ENCODE data around the gene WSB1. TPM values are rescaled to one million over a fixed set of nuclear protein-coding genes. Genes with fewer than 3 reads are reported as not detected.

The WSB1 gene
- total and polyA plus RNA-seq, 9 of the 15 experiments (the other 6 are each of a cell fraction or from before 2014, with no cell fraction given): 22.8 to 229 (median 81.1) TPM

DNA sequence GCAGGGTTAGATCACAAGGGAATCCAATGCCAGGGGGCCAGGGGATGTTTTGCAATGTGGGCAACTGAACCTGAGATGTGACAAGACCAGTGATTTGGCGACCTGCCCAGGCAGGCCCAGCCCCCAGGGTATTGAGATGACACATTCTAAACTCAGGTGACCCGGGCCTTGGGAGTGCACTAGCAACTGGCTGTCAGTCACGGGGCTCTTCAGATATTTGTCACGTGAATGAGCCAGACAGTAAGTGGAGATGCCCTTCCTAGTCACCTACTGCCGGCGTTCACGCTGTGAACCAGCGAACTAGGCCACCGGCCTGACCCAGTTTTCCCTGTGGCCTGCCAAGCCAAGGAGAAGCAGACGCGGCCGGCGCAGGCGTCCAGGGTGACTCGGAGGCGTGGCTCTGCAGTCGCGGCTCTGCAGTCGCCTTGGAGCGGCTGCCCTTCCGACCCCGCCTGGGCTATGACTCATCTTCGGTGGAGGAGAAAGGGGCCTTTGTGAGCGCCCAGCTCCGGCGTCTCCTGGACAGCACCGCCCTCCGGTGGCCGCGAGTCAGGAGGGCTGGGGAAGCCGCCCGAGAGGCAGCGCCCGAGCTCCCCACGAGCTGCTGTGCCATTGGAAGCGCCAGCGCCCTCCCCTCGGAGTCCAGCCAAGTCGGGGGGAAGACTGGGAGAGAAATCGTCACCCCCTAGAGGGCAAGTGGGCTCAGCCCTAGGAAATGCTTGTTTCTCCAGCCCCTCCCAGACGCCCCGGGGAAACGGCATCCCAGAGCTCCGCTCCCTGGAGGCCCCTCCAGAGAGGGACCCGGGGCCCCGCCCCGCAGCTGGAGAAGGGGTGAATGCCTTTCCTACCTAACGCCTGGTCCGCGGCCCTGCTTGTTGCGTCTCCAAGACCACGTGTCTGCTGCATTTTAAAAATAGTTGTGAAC, 38.8 kb downstream of the WSB1 start (continued):
- TF ChIP-seq, protein P1, sequence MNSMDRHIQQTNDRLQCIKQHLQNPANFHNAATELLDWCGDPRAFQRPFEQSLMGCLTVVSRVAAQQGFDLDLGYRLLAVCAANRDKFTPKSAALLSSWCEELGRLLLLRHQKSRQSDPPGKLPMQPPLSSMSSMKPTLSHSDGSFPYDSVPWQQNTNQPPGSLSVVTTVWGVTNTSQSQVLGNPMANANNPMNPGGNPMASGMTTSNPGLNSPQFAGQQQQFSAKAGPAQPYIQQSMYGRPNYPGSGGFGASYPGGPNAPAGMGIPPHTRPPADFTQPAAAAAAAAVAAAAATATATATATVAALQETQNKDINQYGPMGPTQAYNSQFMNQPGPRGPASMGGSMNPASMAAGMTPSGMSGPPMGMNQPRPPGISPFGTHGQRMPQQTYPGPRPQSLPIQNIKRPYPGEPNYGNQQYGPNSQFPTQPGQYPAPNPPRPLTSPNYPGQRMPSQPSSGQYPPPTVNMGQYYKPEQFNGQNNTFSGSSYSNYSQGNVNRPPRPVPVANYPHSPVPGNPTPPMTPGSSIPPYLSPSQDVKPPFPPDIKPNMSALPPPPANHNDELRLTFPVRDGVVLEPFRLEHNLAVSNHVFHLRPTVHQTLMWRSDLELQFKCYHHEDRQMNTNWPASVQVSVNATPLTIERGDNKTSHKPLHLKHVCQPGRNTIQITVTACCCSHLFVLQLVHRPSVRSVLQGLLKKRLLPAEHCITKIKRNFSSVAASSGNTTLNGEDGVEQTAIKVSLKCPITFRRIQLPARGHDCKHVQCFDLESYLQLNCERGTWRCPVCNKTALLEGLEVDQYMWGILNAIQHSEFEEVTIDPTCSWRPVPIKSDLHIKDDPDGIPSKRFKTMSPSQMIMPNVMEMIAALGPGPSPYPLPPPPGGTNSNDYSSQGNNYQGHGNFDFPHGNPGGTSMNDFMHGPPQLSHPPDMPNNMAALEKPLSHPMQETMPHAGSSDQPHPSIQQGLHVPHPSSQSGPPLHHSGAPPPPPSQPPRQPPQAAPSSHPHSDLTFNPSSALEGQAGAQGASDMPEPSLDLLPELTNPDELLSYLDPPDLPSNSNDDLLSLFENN (IDR thresholded peaks at IDR 0.05; ENCODE audit: low read depth in 2 of 2, low read length in 2 of 2): 0 out of 4 replicates have a peak, but pooled peaks of 1 of the 2 experiments have one; percentile 18
- TF ChIP-seq, protein P2, sequence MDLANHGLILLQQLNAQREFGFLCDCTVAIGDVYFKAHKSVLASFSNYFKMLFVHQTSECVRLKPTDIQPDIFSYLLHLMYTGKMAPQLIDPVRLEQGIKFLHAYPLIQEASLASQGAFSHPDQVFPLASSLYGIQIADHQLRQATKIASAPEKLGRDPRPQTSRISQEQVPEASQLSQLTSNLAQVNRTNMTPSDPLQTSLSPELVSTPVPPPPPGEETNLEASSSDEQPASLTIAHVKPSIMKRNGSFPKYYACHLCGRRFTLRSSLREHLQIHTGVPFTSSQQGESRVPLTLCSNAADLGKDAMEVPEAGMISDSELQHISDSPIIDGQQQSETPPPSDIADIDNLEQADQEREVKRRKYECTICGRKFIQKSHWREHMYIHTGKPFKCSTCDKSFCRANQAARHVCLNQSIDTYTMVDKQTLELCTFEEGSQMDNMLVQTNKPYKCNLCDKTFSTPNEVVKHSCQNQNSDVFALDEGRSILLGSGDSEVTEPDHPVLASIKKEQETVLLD (IDR thresholded peaks at IDR 0.05): no peak
- TF ChIP-seq NR3C1 (CRISPR knock-in tag; IDR thresholded peaks at IDR 0.05): no peak
- TF ChIP-seq, protein P3, sequence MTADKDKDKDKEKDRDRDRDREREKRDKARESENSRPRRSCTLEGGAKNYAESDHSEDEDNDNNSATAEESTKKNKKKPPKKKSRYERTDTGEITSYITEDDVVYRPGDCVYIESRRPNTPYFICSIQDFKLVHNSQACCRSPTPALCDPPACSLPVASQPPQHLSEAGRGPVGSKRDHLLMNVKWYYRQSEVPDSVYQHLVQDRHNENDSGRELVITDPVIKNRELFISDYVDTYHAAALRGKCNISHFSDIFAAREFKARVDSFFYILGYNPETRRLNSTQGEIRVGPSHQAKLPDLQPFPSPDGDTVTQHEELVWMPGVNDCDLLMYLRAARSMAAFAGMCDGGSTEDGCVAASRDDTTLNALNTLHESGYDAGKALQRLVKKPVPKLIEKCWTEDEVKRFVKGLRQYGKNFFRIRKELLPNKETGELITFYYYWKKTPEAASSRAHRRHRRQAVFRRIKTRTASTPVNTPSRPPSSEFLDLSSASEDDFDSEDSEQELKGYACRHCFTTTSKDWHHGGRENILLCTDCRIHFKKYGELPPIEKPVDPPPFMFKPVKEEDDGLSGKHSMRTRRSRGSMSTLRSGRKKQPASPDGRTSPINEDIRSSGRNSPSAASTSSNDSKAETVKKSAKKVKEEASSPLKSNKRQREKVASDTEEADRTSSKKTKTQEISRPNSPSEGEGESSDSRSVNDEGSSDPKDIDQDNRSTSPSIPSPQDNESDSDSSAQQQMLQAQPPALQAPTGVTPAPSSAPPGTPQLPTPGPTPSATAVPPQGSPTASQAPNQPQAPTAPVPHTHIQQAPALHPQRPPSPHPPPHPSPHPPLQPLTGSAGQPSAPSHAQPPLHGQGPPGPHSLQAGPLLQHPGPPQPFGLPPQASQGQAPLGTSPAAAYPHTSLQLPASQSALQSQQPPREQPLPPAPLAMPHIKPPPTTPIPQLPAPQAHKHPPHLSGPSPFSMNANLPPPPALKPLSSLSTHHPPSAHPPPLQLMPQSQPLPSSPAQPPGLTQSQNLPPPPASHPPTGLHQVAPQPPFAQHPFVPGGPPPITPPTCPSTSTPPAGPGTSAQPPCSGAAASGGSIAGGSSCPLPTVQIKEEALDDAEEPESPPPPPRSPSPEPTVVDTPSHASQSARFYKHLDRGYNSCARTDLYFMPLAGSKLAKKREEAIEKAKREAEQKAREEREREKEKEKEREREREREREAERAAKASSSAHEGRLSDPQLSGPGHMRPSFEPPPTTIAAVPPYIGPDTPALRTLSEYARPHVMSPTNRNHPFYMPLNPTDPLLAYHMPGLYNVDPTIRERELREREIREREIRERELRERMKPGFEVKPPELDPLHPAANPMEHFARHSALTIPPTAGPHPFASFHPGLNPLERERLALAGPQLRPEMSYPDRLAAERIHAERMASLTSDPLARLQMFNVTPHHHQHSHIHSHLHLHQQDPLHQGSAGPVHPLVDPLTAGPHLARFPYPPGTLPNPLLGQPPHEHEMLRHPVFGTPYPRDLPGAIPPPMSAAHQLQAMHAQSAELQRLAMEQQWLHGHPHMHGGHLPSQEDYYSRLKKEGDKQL (CRISPR knock-in tag; IDR thresholded peaks at IDR 0.05; ENCODE audit: borderline replicate concordance): no peak
- TF ChIP-seq SP2 (IDR thresholded peaks at IDR 0.05; ENCODE audit: extremely low read depth, low read depth, low read length, poor library complexity, severe bottlenecking): no peak
